HG03432 (cell line): ENCODE results near the gene SASH1.

Source experiments
- ATAC-seq: cut with Tn5 transposase; IDR thresholded peaks from one replicate; pipeline ENCODE4 v1.9.1; 2021; ENCODE audit warnings: mild to moderate bottlenecking, moderate library complexity; ENCODE audit not compliant: unreplicated experiment

SASH1 gene

DNA sequence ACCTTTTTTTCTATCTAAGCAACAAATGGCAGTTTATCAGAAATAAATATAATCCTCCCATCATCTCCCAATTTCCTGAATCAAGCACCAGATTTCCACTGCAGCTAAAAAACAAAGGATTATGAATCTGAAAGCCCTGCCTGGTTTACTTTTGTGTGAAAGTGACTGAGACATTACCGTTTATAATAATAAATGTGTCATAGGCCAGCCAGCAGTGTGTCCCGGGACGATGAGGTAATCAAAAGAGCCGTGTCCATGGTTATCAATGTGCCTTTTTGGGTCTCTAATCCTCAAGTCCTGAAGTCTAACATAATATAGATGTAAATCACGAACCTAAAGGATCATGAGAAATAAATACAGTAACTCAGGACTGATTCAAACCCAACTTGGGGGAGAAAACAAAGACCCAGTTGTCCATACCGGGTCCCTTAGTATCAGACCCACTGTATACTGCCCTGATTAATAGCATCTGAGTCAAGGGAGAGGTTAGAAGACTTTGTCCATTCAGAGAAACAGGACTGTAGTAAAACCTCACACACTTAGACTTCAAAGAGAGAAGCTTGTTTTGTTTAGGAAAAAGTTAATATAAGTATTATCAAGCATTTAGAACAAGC, 149.1 kb downstream of the SASH1 start:
- ATAC-seq = no peak

DNA sequence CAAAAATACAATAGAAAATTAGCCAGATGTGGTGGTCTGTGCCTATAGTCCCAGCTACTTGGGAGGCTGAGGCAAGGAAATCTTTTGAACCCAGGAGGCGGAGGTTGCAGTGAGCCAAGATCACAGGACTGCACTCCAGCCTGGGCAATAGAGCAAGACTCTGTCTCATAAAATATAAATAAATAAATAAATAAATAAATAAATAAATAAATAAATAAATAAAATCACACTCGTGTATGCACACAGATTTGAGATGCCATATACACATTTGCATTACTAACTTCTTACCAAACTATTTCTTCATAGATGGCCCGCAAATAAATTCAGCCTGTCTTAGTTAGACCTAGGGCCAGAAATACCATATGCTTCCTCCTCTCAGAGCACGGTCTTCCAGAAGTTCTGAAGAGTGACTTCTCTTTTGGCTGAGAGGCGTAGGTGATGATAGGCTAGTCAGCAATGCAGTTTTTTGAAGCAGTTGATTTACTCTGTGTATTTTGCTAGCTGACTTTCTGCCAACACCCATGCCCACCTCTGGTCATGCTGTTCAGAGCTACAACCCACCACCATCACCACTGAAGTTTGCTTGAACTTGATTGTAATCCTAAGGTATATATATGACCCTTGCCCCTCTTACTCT, 150.1 kb downstream of the SASH1 start:
- no peak for ATAC-seq

DNA sequence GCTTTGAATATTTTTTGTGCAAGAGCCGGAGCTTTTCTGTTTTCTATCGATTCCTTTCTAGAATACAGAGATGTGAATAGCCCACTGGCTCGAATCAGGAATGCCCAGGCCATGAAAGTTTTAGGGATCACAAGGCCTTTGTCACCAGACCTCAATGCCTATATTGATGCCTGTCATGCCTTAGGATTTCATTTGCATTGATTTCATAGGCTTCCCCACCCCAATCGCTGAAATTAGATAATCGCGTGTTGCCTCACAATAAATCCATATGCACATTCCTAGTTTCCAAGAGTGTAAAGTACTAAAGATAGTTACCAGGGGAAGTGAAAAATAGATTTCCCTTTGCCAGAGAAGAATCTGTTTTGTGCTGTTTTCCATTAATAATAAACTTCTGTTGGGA, 150.8 kb downstream of the SASH1 start:
- no peak for ATAC-seq

DNA sequence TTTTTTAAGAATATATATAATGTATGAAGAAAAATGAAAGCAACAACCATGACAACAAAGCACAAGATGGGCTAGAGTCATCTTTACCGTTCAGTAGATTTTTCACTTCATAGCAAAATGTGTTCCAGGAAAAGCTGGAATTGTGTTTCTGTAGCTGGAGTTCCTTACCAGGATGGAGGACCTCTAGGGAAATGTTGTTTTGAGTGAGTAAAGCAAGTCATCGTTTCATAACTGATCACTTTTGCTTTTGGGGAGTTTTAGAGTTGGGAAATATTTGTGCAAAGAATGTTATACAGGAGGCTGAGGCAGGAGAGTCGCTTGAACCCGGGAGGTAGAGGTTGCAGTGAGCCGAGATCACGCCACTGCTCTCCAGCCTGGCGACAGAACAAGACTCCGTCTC, 151.6 kb downstream of the SASH1 start:
- no peak for ATAC-seq

DNA sequence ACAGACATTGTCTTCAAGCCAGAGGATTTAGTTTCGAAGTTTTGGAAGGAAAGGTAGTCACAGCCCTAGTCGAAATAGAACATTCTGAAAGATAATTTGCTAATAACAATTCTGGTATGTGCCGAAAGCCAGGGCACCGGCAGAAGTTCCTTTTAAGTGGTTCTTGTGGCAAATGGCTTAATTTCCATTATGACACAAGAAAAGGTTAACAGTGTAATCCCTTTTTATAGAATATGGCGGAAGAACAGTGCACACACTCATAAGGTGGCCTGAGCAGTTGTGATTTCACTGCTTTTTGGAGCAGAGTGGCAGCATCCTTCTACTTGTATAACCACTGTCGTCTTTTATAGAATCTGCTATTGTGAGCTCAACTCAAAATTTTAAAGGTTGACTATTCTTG, 152.4 kb downstream of the SASH1 start:
- no peak for ATAC-seq

DNA sequence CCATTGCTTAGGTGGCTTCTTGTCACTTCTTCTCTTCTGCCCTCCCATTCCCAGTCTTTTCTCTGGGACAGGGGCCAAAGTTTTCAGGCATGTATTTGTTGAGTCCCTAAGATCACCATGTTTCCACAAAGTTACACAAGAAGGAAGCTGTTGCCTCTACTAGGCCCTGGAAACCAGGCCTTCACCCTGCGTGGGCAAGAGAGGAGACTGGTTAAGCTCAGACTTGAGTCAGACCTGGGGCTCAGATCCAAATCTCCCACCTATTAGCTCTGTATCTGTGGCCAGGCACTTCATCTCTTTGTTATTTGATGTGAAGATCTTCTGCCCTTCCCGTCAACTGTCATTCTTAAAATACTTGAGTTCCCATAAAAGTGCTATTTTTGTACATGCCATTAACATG, 154.6 kb downstream of the SASH1 start:
- ATAC-seq = no peak

DNA sequence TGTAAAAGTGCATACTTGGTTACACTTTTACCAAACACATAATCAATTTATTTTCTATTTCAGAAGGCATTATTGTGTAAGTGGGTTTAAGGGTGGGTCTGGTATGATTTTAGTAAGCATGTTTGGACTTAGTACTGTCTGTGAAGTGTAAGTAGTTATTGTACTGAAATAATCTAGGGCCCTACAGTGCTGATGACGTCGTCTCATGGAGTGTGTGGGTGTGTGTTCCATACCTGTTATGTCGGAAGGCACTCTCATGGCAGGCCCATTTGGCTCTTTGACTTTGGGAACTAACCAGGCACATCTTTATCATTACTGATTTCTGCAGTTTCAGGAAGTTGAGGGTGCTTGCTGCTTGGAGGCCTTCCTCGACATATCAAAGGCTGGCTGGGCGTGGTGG, 155.1 kb downstream of the SASH1 start:
- ATAC-seq = no peak

DNA sequence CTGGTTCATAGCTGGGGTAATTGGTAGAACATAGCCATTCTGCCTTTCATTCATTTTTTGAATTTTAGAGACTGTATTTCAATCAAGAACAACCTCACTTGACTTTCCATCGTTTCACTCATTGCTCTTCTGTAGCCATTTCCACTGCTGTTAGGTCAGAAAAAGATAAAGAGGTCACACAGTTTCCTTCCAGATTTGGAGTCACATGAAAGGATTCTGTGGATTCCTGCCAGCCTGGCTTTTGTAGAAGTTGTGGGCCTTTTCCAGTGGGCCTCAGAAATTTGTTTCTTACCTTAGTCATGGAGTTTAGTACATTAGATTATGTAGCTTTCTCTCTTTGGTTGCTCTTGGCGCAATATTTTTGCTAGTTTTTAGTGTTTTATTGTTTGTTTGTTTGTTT, 157.8 kb downstream of the SASH1 start:
- ATAC-seq = no peak

DNA sequence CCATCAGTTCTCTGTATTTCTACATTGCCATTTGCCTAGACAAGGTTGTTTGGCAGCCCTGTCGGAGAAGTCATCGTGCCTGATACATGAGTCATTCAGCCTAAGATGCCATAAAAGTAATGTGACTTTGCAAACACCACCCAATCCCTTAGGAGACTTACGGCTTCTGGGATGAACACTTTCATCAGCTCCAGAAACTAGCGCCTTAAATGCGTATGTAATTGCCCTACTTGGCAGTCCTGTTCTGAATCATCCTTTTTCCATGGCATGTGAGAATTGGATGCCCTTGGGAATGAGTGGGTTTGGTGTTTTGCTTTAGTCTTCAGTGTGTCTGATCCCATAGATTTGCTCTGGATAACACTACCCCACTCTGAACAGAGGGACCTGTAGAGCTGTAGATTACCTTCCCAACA, 158.5 kb downstream of the SASH1 start:
- ATAC-seq = no peak

DNA sequence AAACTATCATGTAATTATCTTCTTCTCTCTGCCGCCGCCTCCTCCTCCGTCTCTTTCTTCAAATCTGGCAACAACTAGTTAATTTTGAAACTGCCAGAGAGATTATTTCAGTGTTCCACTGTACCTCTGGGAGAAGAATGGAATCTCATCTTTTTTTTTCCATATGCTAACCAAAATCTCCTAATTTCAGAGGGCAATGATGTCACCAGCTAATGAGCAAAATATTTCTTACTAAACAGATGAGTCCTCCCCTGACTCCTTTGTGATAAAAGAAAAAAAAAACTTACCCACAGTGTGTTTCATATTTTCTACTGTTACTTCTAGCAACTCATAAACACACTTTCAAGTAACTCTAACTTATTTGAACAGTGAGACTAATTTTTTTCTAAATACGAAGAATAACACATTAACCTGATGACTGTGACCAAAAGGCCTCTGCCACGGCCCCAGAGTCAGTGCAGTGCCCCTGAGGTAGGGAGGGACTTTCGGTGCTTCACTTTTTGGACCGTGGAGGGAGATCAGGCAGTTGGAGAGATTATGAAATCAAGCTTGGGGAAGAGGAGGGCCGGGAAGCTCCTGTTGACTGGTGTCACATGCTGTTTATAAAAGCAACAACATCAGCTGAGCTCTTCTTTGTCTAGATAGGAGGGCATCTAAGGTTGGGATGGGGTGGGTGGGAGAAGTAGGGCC, 159.6 kb downstream of the SASH1 start:
- ATAC-seq = no peak

DNA sequence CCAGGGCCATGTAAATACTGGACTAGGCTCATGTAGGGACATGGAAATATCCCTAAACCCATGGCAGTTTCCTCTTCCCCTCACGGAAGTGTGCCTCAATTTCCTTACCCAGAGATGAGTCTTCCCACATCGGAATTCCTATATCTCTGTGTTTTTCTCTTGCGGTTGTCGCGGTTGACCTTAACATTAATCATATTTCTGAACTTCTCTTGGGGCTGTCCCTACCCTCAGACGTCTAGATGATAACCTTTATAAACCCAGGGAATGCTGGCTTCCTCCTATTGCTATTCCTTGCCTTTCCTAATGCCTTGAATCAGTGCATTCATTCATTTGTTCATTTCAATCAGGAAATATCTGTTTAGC, 160.1 kb downstream of the SASH1 start:
- no peak for ATAC-seq

DNA sequence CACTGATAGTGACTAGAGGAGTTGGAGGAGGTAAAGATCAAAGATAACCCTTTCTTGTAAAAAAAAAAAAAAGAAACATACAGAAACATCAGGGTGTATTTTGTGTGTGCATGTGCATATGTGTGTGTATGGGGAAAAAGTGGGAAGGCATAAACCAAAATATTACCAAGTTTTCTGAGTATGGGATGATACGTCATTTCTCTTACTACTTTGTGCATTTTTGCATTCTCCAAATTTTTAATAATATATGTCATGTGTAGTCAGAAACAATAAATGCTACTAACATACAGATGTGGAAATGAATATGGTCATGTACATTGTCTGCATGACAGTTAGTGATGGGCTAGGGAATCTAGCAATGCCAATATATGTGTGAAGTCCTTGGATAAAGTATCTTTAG, 161.1 kb downstream of the SASH1 start:
- no peak for ATAC-seq

DNA sequence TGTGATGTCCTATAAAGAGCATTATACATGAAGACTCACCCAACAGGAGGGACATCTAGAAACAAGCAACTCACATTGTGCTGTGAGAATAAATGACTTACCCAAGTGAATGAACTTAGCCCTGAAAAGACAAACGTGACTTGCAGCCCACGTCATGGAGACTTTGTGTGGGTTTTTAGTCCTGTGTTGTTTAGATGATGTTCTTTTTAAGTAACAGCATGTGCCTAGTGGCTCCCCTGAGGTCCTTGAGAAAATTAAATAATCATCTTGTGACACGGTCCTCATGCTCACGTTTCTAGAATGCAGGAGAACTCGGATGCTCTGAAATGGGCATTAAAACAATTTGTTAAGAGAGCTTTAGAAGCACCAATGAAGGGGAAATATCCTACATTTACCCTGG, 165.1 kb downstream of the SASH1 start:
- ATAC-seq = no peak

DNA sequence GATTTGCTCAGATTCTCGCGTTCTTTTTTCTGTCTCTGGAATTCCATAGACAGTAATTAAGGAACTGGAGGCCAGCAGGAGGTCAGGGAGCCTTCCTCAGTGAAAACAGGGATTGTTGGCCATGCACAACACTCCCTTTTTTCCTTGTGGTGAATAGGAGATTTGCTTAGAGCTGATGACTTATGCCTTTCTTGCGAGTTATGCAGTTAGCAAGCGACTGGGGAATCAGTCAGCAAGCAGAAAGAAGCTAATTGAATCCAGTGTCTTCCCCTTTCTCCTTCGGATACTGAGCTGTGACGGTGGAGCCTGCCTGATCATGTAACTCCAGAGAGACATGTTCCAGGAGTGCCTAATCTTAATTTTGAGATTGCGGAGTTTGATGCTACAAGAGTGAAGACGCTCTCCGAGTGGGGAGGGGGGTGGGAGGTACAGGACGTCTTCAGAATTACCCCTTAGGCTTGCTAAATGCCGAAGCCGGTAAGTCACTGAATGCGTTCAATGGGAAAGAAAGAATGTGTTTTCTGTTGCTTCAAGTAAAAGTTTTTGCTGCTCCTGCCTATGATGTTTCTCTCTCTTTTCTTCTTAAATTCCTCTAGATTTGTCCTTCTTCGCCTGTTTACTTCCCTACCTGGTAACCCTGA, 165.9 kb downstream of the SASH1 start:
- no peak for ATAC-seq

DNA sequence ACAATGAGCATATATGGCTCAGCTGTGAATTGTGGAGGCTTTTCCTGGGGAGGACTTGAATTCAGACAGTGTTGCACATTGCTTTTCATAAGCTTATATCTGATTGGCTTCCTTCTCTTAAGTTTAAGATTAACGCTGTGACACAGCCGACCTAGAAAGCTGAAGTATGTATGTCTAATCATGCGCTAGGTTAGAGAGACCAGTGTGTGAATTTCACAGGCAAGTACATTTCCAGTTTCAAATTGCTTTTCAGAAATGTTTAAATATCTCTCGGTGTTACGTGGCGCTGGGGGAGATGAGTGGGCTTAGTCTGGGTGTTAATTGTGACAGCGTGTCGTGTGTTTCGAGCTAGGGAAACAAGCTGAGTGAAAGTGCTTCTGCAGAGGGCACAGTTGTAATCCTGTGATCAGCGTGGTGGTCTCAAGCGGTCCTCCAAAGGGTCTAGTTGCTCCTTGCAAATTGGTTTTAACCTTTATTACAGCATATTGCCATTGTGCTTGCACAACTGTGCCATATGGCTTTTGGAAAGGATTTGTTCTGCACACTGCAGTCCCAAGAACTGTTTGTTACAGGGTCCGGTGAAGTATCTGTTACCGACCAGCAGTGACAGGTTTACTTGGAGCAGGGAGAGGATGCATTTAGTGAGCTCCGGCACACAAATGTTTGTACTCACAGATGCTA, 166.6 kb downstream of the SASH1 start:
- no peak for ATAC-seq

DNA sequence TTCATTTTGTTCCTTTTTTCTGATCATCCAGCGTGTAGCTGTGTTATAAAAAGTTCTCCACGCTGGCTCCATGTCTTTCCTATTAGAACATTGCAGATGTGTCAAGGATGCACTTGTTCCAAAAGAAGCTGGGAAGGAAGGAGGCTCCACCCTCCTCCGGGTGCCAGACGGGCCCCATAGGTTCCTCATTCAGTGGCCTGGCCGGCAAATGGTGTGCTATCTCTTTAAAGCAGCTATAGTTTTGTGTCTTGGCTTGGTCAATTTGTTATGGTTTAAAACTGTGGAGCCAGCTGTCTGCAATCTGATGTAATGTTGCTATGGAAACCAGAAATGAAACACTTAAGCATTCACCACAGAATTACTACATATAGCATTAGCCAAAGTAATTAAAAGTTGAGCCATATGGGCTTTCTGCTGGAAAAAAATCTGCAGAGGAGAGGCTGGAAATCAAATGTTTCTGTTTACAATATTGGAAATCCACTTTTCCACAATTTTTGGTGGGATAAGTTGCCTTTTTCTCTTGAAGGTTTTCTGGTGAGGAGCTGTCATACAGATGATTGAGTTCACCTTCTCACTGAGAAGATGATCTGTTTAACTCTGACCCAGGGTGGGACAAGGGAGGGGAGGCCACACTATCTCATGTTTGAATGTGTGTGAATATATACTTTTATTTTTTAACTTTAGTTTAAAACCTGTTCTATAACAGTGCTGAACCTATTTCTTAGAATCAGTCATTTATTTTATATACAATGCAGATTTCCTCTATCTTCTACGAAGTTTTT, 167.4 kb downstream of the SASH1 start:
- ATAC-seq = peak; percentile 77

DNA sequence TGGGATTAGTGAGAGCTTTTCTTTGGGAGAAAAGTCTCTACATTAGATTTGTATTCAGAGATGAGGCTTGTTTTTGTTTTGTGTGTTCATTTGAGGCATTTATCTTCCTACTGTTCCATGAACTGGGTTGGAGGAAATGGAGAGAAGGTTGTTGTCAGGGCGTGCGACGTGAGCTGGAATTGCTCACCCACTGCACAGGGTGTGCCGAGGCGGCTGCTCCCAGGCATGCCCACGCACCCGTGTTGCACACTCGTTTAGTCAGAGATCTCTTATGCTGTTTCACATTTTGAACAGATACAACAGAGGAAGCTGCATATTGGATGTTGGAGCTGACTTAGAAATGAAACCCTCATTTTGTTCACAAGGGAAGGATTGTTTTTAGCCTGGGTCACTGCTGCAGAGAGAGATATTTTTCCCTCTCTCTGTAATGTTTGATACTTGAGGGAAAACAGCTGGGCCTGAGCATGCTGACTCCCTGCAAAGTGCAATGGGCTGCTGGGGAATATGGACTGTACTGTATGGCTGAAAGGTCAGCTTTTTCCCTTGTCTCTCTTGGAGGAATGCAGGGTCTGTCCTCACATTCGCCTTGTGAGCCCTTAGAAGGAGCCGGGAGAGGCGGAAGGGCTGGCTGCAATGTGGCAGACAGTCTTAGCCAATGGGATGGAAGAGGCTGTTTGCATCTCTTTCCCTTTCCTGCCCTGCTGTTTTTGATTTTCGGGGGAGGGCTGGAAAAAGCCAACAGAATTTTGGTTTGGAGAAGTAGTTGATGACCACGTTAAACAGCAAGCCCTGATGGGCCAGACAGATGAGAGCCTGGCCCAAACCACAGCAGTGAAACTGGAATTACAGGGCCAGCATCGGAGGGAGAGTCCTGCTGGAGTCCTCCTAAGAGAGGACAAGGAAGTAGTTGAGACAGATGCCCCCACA, 170.8 kb downstream of the SASH1 start:
- ATAC-seq = no peak

DNA sequence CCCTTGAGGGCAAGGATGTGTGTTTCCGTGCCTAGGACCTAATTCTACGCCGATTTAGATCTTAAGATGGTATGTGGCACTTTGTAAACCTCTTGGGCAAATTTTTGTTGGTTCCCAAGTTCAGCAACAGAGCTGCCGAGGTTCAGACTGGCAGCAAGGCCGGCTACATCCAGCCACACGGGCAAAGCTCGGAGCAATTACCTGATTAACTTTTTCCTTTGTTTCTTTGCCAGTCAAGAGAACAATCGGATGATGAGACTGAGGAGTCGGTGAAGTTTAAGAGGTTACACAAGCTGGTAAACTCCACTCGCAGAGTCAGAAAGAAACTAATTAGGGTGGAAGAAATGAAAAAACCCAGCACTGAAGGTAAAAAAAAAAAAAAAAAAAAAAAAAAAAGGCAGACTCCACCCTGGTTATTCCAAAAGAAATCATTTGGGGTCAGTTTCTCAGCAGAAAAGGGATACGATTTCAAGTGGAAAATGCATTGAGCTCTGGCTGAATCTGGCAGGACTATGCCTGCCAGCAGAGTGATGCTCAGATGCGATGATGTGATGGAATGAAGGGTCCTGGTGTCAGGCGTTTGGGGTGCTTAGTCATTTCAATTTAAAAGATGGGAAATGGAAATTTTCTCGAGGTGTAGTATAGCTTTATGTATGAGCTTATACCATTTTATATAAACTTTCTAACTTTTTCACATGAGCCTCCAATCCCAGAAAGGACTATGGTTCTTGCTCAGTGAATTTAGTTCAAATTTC, 171.6 kb downstream of the SASH1 start:
- ATAC-seq = no peak

DNA sequence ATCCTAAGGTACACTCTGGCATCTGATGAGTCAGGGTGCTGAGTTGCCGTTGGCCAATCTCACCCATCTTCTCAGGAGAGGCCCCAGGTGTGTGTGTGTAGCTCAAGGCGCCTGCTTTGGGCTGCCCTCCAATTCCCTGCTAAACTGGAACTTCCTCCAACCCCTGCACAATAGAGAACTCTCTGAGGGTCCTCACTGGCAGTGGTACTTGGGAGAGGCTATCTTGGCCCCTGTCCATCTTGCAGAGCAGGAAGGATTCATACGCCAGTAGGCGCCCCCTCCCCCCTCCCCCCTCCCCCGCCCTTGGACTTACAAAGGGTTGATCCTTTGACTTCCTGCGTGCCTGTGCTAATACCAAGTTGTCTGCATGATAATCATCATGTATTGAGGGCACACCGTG, 173.6 kb downstream of the SASH1 start:
- no peak for ATAC-seq
